Gastroesophageal sphincter (tissue), 3 donors: ENCODE results near the gene LENG1.

Experiments
- POLR2AphosphoS5 ChIP-seq: sonication (generic); formaldehyde crosslinking; IDR thresholded peaks from one replicate; pipeline ENCODE4 v1.6.1; 2017; ENCODE audit warnings: antibody characterized with exemption
- TF ChIP-seq, protein P1 (sequence below), 4 experiments: fragments of 200-600 bp in 2 of 4; fragments of 450-650 bp in 2 of 4; sonication (generic) in 1 of 4; IDR thresholded peaks; one replicate each; pipeline ENCODE4 v1.5.1; 2017 to 2019; ENCODE audit warnings: antibody characterized with exemption in 4 of 4, mild to moderate bottlenecking in 2 of 4, moderate library complexity in 2 of 4

DNA sequence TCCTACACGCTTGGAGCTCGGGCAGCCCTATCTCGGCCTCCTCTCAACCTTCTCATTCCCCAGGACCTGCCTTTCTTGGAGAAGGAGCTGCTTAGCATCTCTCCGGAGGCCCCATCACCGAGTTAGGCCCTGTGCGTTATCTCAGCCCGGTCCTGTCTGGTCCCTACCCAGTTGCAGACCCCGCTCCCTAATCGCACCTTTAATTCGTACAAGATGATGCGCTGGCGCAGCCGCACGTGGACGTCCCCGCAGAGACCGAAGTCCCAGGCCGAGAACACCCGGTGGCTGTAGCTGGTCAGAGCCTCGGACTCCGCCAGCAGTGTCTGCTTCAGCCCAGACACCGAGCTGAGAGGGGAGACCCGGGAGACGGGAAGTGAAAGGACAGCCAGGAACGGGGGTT is 5.7 kb upstream of the LENG1 start:
- TF ChIP-seq, protein P1, sequence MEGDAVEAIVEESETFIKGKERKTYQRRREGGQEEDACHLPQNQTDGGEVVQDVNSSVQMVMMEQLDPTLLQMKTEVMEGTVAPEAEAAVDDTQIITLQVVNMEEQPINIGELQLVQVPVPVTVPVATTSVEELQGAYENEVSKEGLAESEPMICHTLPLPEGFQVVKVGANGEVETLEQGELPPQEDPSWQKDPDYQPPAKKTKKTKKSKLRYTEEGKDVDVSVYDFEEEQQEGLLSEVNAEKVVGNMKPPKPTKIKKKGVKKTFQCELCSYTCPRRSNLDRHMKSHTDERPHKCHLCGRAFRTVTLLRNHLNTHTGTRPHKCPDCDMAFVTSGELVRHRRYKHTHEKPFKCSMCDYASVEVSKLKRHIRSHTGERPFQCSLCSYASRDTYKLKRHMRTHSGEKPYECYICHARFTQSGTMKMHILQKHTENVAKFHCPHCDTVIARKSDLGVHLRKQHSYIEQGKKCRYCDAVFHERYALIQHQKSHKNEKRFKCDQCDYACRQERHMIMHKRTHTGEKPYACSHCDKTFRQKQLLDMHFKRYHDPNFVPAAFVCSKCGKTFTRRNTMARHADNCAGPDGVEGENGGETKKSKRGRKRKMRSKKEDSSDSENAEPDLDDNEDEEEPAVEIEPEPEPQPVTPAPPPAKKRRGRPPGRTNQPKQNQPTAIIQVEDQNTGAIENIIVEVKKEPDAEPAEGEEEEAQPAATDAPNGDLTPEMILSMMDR (IDR thresholded peaks at IDR 0.05) = no peak
- no peak for TF ChIP-seq POLR2AphosphoS5
